ENCODE results near the gene ERCC1. TPM values are rescaled to one million over a fixed set of nuclear protein-coding genes. Genes with fewer than 3 reads are reported as not detected.

ERCC1 gene
- total RNA-seq, 2 experiments from 2014 or later = 63.1 to 63.3 TPM

DNA sequence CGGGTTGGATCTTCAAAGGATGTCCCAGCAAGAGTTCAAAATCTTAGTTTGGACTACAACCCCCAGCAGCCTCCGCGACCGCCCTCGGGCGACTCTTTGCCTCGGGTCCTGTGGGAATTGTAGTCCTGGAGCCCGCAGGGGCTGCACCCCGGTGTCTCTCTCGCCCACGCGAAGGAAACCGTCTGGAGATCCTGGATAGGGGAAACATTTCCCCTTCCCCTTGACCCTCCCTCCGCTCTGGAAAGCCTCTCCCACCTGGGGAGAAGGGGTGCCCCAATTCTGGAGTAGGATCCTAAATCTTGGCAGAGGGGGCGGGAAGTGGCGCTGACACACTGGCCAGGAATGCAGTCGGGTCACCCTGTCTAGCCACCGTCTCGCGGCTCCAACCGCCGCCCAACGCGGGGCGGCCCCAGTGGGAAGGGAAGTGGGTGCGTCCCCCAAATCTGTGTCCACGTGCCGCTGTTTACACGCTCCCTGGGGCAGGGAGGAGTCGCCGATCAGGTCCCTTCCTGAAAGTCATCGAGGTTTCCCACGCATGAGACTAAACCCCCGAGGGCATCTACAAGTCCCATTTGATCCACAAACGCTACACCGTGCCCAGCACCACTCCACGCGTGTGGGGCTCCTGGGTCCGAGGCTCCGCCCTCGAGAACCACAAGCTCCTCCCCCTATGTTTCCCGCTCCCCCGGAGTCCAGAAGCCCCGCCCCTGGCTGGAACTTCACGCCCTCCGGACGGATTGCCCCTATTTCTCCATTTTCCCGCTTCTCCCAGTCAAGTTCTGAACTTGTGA is 18.1 kb downstream of the ERCC1 start:
- POLR2A ChIA-PET = interaction anchor here (0.9 to 1.0 kb wide), 4 partner anchors 34 to 93 kb away, joined by 3 to 4 read pairs (median 3); partner anchors contain the start of genes ERCC2 and PPM1N
- Mint-ChIP-seq H3K9me3 (no peaks in the 10 kb centered on the region), H3K36me3 (peaks cover 2% of the 10 kb centered on the region), H3K27me3 (peaks cover 27% of the 10 kb centered on the region), H3K4me3 (peak overlapping the region; percentile 96), H3K4me1 (peaks cover 25% of the 10 kb centered on the region), H3K27ac (peak overlapping the region; percentile 91)
- peak; percentile 48 for ATAC-seq (ENCODE audit: low read depth)
- peak; percentile 83 for DNase-seq

DNA sequence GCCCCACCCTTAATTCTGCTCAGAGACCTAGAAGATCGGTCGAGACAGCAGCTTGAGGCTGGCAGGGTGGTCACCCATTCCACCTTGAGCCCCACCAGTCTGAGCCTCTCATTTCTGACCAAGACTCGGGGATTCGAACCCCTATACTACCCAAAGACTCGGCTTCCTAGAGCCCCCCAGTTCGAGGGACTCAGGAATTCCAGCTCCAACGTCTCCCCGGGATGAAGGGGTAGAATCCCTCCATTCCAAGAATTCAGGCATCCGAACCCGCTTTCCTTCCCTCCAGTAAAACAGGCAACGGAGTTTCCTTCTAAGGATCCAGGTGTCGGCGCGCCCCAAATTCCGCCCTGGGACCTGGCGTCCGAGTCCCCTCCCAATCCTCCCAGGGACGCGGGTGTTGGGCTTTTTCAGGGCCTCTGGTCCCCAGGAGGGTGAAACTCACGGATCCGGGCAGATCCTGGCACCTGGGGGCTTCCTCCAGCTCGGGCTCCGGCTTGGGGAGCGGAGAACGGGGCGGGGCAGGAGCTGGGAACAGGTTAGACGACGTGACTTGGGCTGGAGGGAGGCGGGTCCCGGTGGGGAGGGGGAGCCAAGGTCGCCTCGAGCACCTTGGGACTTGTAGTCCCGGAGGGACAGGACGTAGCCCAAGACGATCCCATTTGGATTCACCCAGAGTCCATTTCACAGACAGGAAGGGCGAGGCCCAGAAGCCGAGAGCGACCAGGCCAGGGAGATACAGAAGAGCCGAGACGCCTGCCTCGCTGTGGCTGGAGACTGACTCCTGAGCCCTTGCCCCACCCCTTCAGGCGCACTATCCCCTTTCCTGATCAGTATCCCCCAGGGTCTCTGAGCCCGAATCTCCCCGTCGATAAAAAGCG is 18.9 kb downstream of the ERCC1 start, which contains the start of gene PPP1R13L:
TSS of gene PPP1R13L (minus strand) at position 513 of the 878 bp plus-strand sequence. CDS start 6,751 bp downstream, outside the sequence.
- H3K4me3 Mint-ChIP-seq = peak within 1 kb of the TSS; percentile 96
- H3K9me3 Mint-ChIP-seq = no peaks in the 10 kb centered on the region
- POLR2A ChIA-PET = interaction anchor here (1.0 to 1.7 kb wide), 3 partner anchors 35 to 74 kb away, joined by 3 to 7 read pairs (median 3); partner anchors contain the start of gene ERCC2
- peaks cover 27% of the 10 kb centered on the region for H3K27me3 Mint-ChIP-seq
- H3K27ac Mint-ChIP-seq = peak within 1 kb of the TSS; percentile 91
- H3K4me1 Mint-ChIP-seq = peaks cover 25% of the 10 kb centered on the region
- H3K36me3 Mint-ChIP-seq = peaks cover 1% of the 10 kb centered on the region
- peak; percentile 17 for ATAC-seq (ENCODE audit: low read depth)
- peak; percentile 72 for DNase-seq

DNA sequence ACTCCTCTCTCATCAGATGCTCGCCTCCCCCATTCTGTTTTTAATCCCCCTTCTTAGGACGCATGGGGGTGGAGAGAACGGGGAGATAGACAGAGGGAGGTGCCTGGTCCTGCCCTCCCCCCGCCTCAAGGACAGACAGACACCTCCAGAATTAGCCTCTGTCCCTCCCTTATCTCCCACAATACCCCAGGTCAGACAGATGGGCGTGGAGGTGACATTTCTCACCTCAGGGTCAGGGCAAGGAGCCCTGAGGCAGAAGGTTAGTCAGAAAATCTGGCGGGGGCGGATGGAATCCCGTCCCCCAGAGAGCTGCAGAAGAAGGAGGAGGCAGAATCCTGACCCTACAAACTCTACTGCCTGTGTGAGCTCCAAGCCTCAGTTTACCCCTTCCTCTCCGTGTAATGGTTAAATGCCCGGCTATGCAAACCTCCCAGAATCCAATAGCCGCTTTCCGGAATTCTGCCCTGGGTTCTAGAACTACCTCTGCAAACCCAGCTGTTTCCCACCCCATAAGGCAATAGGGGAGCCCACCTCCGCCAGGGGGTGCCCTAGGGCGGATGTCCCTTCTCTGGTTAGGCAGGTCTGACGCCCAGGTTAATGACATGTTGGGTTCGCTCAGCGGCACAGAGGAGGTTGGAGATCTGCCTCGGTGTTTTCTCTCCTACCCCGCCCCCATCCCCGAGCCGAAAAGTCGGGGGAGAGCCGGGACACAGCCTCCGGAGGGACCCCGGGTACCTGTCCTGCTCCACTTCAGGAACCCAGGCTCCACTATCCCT is 19.7 kb downstream of the ERCC1 start:
- Mint-ChIP-seq H3K4me1 (peaks cover 25% of the 10 kb centered on the region), H3K9me3 (no peaks in the 10 kb centered on the region), H3K27me3 (peaks cover 27% of the 10 kb centered on the region), H3K27ac (peak overlapping the region; percentile 12), H3K4me3 (peak overlapping the region; percentile 96), H3K36me3 (peaks cover 1% of the 10 kb centered on the region)
- ATAC-seq (ENCODE audit: low read depth) (peak; percentile 44), DNase-seq (peak; percentile 89)
- POLR2A ChIA-PET = interaction anchor here (1.0 to 1.7 kb wide), 3 partner anchors 34 to 75 kb away, joined by 3 to 7 read pairs (median 3); partner anchors contain the start of gene ERCC2

GRCh38 chr19:45403272-45403671 is 20.4 kb downstream of the ERCC1 start:
- DNase-seq (no peak), ATAC-seq (ENCODE audit: low read depth) (no peak)
- POLR2A ChIA-PET = interaction anchor here (1.7 kb wide), 1 partner anchor 75 kb away, joined by 7 read pairs; no protein-coding TSS in a partner anchor
- Mint-ChIP-seq H3K36me3 (peaks cover 6% of the 10 kb centered on the region), H3K4me3 (no peak overlapping the region), H3K27me3 (peaks cover 32% of the 10 kb centered on the region), H3K27ac (no peak overlapping the region), H3K4me1 (peaks cover 30% of the 10 kb centered on the region), H3K9me3 (no peaks in the 10 kb centered on the region)

- no peak overlapping the region for H3K4me3 Mint-ChIP-seq
- POLR2A ChIA-PET = no interaction called here
- H3K9me3 Mint-ChIP-seq = no peaks in the 10 kb centered on the region
- H3K27me3 Mint-ChIP-seq = peaks cover 35% of the 10 kb centered on the region
- DNase-seq (peak; percentile 52), ATAC-seq (ENCODE audit: low read depth) (no peak)
- H3K4me1 Mint-ChIP-seq = peaks cover 30% of the 10 kb centered on the region
- peaks cover 8% of the 10 kb centered on the region for H3K36me3 Mint-ChIP-seq
- H3K27ac Mint-ChIP-seq = no peak overlapping the region
Observed at GRCh38 chr19:45402298-45403061, 21.2 kb downstream of the ERCC1 start.

GRCh38 chr19:45401815-45402214 is 21.9 kb downstream of the ERCC1 start:
- H3K4me1 Mint-ChIP-seq = peaks cover 28% of the 10 kb centered on the region
- H3K4me3 Mint-ChIP-seq = no peak overlapping the region
- DNase-seq (no peak), ATAC-seq (ENCODE audit: low read depth) (no peak)
- H3K27ac Mint-ChIP-seq = no peak overlapping the region
- no peaks in the 10 kb centered on the region for H3K9me3 Mint-ChIP-seq
- POLR2A ChIA-PET = no interaction called here
- peaks cover 8% of the 10 kb centered on the region for H3K36me3 Mint-ChIP-seq
- H3K27me3 Mint-ChIP-seq = peaks cover 42% of the 10 kb centered on the region

DNA sequence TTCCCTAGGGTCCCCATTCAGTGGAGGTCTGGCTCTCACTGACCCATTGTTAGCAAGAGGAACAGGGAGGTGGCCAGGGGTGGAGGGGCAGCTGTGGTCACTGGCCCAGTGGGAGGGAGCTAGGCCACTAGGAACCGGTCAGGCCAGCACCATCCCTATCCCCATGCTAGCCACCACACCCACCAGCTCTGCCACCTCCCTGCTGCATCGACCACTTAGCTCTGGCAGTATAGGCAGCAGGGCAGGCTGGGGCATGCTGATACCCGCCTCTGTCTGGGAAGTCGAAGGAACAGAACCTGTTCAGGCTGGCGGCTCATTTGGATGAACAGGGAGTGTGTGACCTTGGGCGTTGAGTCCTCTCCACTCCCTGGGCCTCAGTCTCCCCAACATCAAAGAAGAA is 23.5 kb downstream of the ERCC1 start:
- peaks cover 50% of the 10 kb centered on the region for H3K27me3 Mint-ChIP-seq
- H3K27ac Mint-ChIP-seq = no peak overlapping the region
- POLR2A ChIA-PET = no interaction called here
- peaks cover 10% of the 10 kb centered on the region for H3K36me3 Mint-ChIP-seq
- peaks cover 22% of the 10 kb centered on the region for H3K4me1 Mint-ChIP-seq
- DNase-seq (no peak), ATAC-seq (ENCODE audit: low read depth) (no peak)
- no peak overlapping the region for H3K4me3 Mint-ChIP-seq
- H3K9me3 Mint-ChIP-seq = no peaks in the 10 kb centered on the region

DNA sequence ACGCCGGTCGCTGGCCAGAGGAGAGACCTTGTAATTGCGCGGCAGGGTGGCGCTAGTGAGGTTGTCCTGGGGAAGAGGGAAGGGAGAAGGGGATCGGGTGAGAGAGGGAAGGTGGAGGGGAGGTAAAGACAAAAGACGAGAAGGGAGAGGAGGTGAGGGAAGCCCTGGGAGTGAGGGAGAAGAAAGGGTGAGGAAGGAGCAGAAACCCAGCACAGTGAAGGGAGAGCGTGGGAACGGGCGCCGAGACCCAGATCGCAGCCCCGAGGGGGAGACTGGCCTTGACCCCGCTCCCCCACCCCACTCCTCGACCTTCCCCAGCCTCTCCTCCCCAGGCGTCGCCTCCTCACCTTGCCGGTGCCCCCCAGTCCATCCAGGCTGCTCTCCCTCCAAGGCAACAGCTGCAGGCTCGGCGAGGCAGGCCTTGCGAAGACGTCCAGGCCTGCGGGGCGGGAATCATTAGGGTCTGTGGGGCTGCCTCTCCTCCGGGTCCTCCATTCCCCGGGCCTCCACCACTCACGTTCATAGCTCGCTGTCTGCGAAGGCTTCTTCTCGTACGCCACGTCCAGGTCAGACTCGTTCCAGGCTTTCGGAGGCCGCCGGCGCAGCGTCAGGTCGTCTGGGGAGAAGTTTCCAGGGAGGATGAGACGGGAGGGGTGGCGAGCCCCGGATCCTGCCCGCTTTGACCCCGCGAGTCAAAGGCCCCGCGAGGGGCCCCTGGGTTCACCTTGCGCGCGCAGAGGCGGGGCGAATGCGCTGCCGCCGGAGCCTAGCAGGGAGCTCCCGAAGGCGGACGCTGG is 27.7 kb downstream of the ERCC1 start:
- Mint-ChIP-seq H3K36me3 (peaks cover 9% of the 10 kb centered on the region), H3K4me1 (peaks cover 10% of the 10 kb centered on the region), H3K27me3 (peaks cover 23% of the 10 kb centered on the region), H3K9me3 (no peaks in the 10 kb centered on the region), H3K4me3 (no peak overlapping the region), H3K27ac (no peak overlapping the region)
- POLR2A ChIA-PET = interaction anchor here (0.7 to 1.0 kb wide), 2 partner anchors 25 to 73 kb away, joined by 3 read pairs; no protein-coding TSS in a partner anchor
- ATAC-seq (ENCODE audit: low read depth) (no peak), DNase-seq (peak; percentile 39)

- POLR2A ChIA-PET = no interaction called here
- Mint-ChIP-seq H3K9me3 (no peaks in the 10 kb centered on the region), H3K36me3 (peaks cover 2% of the 10 kb centered on the region), H3K4me1 (peaks cover 2% of the 10 kb centered on the region), H3K27ac (no peak overlapping the region), H3K27me3 (peaks cover 26% of the 10 kb centered on the region), H3K4me3 (no peak overlapping the region)
- DNase-seq (no peak), ATAC-seq (ENCODE audit: low read depth) (no peak)
Observed at GRCh38 chr19:45391871-45392665, 31.6 kb downstream of the ERCC1 start.

DNA sequence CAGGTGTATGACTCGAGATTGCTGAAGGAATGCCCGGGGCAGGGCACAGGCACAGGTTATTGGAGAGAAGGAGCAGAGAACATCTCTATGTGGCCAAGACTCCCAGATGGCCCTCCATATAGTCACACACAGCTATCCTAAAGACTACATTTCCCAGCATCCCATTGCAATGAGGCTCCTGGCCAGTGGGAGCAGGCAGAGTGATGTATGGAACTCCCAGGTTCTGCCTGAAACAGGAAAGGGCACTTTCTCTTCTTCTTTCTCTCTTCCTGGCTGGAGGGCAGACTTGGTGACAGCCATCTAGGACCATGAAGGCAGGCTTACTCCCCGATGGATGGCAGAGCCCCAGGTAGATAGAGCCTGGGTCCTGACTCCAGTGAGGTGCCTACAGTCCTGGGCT is 32.4 kb downstream of the ERCC1 start:
- DNase-seq (no peak), ATAC-seq (ENCODE audit: low read depth) (no peak)
- Mint-ChIP-seq H3K36me3 (peaks cover 2% of the 10 kb centered on the region), H3K4me1 (peaks cover 2% of the 10 kb centered on the region), H3K9me3 (no peaks in the 10 kb centered on the region), H3K27me3 (peaks cover 30% of the 10 kb centered on the region), H3K27ac (no peak overlapping the region), H3K4me3 (no peak overlapping the region)
- POLR2A ChIA-PET = no interaction called here

Data from activated naive CD8-positive, alpha-beta T cell treated with anti-CD3 and anti-CD28 coated beads, Interleukin-2, amount 10 ng/mL, durations not matched to agents 7 days and 5 days (primary cell).